GM19035 (cell line): Measurements from ENCODE around the gene RNU7-1.

Experiments
- ATAC-seq: cut with Tn5 transposase; IDR thresholded peaks from one replicate; pipeline ENCODE4 v1.9.1; 2021; ENCODE audit not compliant: unreplicated experiment

The RNU7-1 gene

DNA sequence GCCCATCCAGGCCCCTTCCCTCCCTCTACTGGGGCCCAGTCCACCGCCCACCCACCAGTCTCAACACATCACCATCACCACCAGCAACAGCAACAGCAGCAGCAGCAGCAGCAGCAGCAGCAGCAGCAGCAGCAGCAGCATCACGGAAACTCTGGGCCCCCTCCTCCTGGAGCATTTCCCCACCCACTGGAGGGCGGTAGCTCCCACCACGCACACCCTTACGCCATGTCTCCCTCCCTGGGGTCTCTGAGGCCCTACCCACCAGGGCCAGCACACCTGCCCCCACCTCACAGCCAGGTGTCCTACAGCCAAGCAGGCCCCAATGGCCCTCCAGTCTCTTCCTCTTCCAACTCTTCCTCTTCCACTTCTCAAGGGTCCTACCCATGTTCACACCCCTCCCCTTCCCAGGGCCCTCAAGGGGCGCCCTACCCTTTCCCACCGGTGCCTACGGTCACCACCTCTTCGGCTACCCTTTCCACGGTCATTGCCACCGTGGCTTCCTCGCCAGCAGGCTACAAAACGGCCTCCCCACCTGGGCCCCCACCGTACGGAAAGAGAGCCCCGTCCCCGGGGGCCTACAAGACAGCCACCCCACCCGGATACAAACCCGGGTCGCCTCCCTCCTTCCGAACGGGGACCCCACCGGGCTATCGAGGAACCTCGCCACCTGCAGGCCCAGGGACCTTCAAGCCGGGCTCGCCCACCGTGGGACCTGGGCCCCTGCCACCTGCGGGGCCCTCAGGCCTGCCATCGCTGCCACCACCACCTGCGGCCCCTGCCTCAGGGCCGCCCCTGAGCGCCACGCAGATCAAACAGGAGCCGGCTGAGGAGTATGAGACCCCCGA is 6.8 kb upstream of the RNU7-1 start:
- ATAC-seq: peak; percentile 9

DNA sequence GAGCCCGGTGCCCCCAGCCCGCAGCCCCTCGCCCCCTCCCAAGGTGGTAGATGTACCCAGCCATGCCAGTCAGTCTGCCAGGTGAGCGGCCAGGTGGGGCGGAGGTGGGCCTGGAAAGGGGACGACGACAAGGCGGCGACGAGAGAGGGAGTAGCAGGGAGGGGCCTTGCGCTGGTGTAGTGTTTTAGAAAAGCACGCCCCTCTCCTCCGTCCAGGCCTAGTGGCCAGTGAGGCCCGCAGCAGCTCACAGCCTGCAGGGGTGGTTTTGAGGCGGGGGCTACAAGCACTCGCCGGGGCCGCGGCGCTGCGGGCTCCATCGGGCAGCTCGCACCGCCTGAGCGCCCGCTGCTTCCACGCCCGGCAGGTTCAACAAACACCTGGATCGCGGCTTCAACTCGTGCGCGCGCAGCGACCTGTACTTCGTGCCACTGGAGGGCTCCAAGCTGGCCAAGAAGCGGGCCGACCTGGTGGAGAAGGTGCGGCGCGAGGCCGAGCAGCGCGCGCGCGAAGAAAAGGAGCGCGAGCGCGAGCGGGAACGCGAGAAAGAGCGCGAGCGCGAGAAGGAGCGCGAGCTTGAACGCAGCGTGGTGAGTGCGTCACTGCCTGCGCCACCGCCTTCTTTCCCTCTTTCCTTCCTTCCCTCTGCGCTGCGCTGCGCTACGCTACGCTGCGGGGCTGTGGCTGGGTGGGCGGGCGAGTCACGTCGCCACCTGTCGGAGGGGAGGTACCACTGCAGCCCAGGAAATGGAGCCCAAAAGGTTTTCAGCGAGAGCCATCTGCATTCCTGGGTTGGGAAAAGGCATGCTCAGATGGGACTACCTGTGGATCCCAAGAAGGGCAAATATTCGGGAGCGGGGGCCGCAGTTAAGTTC is 5.9 kb upstream of the RNU7-1 start:
- ATAC-seq: peak; percentile 93

DNA sequence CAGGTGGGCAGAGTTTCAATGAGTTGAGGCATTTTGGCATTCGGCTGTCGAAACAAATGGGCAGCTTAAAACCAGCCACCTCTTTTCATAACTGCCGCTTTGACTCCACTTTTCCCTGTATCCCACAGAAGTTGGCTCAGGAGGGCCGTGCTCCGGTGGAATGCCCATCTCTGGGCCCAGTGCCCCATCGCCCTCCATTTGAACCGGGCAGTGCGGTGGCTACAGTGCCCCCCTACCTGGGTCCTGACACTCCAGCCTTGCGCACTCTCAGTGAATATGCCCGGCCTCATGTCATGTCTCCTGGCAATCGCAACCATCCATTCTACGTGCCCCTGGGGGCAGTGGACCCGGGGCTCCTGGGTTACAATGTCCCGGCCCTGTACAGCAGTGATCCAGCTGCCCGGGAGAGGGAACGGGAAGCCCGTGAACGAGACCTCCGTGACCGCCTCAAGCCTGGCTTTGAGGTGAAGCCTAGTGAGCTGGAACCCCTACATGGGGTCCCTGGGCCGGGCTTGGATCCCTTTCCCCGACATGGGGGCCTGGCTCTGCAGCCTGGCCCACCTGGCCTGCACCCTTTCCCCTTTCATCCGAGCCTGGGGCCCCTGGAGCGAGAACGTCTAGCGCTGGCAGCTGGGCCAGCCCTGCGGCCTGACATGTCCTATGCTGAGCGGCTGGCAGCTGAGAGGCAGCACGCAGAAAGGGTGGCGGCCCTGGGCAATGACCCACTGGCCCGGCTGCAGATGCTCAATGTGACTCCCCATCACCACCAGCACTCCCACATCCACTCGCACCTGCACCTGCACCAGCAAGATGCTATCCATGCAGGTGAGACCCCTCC is 5.0 kb upstream of the RNU7-1 start:
- ATAC-seq: no peak

DNA sequence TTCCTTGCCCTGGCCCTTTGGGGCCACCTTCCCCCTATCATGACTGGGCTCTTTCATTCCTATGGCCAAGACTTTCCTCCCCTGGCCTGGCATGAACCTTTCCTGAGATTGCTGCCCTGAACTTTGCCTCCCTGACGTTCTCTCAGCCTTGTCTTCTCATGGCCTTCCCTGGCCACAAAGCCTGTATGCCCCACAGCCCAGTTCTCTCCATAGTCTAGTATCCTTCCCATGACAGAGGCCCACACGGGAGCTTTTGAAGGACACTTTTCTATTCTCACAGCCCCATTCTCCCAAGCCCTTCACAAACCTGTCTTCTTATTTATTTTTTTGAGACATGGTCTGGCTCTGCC is 4.5 kb upstream of the RNU7-1 start:
- no peak for ATAC-seq

DNA sequence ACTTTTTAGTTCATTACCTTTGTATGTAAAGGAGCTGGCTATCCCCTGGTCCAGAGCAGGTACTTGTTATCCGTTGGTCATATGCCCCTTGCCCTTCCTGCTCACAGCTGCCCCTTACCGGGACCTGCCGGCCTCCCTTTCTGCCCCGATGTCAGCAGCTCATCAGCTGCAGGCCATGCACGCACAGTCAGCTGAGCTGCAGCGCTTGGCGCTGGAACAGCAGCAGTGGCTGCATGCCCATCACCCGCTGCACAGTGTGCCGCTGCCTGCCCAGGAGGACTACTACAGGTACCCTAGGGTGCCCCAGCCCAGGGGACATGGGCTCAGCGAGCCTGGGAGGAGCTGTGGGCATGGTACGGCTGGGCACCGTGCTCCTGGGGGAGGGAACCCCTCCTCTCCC is 2.3 kb upstream of the RNU7-1 start:
- ATAC-seq: no peak

DNA sequence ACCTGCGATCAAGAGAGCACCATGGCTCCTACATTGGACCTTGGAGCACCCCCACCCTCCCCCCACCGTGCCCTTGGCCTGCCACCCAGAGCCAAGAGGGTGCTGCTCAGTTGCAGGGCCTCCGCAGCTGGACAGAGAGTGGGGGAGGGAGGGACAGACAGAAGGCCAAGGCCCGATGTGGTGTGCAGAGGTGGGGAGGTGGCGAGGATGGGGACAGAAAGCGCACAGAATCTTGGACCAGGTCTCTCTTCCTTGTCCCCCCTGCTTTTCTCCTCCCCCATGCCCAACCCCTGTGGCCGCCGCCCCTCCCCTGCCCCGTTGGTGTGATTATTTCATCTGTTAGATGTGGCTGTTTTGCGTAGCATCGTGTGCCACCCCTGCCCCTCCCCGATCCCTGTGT is 1.8 kb upstream of the RNU7-1 start:
- no peak for ATAC-seq

DNA sequence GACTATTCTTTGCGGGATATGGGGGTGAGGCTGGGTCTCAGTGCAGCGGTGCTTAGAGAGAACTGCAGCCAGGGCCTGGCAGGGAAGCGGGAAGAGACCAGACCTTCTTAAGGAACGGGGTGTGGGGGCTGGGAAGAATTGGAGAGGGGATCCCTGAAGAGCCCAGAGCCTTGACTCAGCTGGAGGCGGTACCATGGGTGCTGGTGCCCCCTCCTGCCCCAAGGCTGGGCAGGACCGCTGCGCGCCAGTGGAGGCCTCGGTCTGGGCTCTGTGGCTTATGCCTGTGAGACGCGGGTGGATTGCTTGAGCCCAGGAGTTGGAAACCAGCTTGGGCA is 1.3 kb upstream of the RNU7-1 start:
- ATAC-seq: no peak

DNA sequence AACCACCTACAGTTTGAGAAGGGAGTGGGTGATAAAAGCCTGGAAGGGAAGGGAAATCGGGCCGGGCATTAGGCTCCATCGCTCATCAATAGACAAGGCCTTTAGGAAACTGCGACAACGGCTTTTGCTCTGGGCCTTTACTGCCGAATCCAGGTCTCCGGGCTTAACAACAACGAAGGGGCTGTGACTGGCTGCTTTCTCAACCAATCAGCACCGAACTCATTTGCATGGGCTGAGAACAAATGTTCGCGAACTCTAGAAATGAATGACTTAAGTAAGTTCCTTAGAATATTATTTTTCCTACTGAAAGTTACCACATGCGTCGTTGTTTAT is 261 bp upstream of the RNU7-1 start:
- ATAC-seq: peak; percentile 34

DNA sequence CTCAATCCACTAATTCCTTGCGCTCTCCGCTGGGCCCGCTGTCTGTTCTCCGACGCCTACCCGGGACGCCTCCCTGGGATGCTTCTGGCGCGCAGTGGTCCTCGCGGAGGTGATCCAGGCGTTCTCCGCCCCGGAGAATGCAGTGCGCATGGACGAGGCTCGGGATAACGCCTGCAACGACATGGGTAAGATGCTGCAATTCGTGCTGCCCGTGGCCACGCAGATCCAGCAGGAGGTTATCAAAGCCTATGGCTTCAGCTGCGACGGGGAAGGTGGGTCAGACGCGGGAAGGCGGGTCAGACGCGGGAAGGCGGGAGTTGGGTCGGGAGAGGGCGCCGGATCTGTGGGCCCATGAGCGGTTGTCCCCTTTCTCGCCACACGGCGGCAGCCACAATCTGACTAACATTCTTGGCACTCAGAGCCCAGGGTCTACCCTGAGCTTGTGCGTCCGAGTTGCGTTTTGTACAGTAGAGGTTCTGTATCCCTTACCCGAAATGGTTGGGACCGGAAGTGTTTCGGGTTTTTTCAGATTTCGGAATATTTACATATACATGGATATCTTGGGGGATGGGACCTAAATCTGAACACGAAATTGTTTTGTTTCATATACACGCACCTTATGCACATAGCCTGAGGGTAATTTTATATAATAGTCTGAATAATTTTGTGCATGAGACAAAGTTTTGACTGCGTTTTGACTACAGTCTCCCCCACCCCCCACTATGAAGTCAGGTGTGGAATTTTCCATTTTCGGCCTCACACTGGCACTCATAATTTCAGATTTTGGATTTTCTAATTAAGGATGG is 968 bp downstream of the RNU7-1 start:
- peak; percentile 36 for ATAC-seq

DNA sequence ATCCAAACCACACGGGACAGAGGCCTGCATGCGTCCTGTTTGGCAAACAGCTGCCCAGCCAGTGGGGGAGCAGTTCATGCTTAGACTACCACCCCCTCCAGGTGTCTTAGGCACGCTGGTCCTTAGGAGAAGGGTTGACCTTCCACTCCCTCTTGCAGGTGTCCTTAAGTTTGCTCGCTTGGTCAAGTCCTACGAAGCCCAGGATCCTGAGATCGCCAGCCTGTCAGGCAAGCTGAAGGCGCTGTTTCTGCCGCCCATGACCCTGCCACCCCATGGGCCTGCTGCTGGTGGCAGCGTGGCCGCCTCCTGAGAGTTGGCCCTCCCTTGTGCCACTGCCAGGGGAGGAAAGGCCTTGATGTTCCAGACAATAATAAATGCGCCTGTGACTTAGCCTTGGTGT is 2.0 kb downstream of the RNU7-1 start:
- no peak for ATAC-seq

DNA sequence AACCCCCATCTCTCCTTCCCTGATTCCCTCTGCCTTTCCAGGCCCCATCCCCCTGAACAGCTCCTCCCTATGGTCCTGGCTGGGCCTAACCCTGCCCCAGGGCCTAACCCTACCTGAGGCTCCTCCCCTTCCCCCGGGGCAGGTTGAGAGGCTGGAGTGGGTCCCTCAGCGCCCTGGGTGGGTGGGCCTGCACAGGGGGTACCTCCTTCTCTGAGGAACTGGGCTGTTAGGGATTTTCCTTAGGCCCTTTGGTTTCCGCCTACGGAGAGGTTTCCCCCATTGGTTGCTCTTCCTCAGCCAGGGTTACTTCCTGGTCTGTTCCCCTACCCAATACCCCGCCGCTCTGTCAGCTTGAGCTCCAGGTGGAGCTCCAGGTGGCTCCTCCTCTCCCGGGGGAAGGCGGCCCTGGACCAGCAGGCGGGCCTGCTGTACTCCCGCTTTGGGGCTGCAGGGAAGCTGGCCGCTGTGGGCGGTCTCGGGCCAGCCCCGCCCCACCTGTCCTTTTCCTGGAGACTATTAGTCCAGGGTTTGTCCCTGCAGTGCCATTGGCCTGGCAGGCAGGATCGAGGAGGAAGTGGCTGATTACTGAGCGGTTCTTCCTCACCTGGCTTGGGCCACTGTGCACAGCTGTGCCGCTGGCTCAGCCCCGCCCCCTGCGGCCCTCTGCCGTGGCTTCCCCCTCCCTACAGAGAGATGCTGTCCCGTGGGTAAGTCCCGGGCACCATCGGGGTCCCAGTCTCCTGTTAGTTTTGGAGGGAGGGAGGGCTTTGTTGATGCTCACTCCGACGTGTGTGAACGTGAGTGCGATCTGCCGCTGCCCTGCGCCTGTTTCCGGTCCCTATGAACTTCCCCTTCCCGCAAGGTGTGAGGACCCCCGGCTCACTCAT is 2.7 kb downstream of the RNU7-1 start:
- no peak for ATAC-seq

DNA sequence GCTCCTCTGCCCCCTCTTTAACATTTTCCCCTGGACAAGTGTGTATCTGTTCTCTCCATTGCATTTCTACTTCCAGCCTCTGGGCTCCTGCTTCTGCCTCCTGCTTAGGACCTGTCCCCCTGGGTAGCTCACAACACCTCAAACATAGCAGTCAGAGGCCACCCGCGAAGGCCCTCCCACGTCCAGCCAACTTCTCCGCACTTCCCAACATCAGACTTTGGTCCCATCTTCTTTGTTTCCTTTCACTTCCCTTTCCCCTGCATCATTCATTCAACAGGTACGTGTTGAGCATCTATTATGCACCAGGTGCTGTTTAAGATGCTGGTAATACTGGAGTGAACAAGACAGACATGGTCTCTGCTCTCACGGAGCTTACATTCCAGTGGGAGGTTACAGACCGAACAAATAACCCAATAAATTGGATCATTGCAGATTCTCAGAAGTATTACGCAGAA is 3.3 kb downstream of the RNU7-1 start:
- ATAC-seq: no peak

DNA sequence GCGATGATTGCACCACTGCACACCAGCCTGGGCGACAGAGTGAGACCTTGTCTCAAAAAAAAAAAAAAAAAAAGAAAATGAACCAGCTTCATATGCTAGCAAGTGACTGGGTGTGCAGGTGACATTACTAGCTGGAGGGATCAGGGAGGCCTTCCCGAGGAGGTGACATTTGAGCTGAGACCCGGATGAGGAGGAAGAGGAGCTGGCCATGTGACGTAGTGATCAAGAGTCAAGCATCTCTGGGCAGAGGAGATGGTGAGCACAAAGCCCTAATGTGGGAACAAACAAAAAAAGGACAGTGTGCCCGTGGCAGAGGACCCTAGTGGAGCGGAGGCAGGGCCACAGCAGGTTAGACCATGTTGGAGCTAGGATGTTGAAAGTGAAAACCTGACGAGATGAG is 4.0 kb downstream of the RNU7-1 start:
- no peak for ATAC-seq

DNA sequence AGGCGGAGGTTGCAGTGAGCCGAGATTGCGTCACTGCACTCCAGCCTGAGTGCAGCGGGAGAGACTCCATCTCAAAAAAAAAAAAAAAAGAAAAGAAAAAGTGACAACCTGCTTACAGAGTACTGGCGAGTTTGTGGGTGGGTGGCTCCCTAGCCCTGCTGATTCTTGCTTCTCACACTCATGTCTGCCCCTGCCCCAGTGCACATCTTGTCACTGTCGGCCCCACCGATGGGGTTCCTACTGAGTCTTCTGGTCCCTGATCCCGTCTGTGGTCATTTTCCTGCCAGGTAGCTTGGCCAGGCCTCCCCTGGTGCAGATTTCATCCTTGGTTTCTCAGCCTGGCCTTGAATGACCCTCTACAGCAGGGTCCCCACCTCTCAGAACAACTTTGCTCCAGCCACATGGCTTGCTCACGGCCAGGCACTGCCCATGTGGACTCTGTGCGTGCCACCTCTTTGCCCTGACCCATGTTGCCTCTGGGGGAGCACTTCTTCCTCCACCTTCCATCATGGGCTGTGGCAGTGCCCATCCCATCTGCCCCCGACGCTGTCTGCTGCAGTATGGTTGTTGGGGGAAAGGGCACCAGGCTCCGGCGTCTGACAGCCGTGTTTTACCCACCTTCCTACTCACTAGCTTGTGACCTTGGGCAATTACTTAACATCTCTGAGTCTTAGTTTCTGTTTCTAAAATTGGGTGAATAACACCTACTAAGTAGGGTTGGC is 5.4 kb downstream of the RNU7-1 start:
- no peak for ATAC-seq

DNA sequence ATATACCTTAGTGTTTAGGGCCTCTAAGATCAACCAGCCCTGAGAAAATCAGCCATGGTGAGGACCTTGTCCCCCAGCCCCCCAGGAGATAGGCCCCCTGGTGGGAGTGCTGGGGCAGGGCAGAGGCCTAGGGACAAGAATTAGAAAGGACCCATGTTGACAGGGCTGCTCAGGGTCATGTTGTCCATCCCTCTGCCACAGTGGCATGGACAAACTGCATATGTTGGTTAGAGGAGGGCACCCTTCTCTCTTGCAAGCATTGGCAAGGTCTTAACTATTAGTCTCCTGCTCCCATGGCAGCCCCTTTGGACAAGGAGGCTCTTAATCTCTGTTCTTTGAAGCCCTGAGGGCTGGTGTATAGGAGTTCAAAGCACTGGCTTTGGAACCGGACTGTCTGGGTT is 6.8 kb downstream of the RNU7-1 start:
- no peak for ATAC-seq

DNA sequence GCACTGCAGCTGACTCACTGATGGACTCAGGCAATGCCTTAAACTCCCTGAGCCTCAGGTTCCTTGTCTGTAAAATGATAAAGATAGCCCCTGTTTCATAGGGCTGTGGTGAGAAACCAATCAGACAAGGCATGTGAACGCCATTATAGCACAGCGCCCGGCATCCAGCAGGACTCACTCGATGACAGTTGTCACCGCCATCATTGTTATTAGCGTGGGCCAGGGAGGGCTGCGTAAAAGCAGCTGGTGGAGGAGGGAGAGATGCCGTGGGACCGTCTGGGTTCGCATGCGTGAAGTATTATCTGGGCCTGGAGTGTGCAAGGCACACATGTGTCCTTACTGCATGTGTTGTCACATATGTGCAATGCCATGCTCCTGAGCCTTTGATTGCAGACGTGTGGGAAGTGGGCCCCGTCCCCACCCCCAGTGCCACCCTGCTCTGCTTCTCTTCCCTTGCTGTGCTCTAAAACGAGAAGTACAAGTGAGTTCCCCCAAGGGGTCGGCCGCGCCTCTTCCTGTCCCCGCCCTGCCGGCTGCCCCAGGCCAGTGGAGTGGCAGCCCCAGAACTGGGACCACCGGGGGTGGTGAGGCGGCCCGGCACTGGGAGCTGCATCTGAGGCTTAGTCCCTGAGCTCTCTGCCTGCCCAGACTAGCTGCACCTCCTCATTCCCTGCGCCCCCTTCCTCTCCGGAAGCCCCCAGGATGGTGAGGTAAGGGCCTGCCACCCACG is 7.4 kb downstream of the RNU7-1 start, which contains the start of gene PTPN6:
PTPN6 (plus strand) TSS at position 546 of the 730 bp plus-strand sequence; CDS start at position 703, 157 bp downstream.
- peak; percentile 18 for ATAC-seq

DNA sequence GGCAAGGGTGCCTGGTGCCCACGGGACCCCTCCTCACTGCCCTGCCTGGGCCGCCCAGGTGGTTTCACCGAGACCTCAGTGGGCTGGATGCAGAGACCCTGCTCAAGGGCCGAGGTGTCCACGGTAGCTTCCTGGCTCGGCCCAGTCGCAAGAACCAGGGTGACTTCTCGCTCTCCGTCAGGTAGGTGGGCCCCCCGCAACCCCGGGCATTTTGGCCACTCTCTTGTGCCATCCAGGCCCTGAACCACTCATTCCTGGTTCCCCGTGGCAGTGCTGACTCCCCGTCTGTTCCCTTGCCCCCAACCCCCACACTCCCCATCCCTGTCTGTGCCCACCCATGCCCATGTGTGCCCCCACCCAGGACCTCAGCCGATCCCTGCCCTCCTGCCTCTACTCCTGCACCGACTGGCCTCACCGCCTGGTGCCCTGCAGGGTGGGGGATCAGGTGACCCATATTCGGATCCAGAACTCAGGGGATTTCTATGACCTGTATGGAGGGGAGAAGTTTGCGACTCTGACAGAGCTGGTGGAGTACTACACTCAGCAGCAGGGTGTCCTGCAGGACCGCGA is 8.0 kb downstream of the RNU7-1 start:
- ATAC-seq: no peak
